NCI-H2029 (cell line): ENCODE results near the gene TBC1D3H.
"Not testable (repeated sequence)": the region's sequence is repeated elsewhere in the genome, so short reads cannot be mapped to it uniquely, and the experiment has no call there.

Experiments used
- DNase-seq: peaks from one replicate; lab custom pipeline; 2025; lab: John Stamatoyannopoulos, UW

The TBC1D3H gene

GRCh38 chr17:36388385-36389245, at the start of gene TBC1D3H:
Gene TBC1D3H (minus strand): TSS chr17:36388435. CDS start chr17:36386895, 1,540 bp downstream.
- not testable (repeated sequence) for DNase-seq

DNA sequence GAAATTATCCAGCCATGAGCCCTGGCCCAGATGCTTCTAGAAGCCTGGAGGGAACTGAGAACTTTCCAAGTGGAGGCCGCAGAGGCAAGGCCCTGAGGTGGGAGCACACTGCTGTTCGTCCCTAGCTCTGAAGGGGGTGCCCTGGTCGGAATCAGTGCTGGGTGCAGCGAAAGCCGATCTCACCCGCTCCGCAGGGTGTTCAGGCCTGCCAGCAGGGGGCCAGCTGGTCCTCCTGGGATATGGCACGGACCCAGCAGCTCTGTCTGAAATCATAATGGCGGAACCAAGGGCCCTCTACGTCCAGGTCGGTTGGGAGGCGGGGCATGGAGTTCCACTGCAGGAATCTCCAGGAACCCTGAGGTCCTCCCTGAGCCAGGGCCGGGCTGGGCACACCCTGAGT, 40.7 kb upstream of the TBC1D3H start:
- DNase-seq: not testable (repeated sequence)

DNA sequence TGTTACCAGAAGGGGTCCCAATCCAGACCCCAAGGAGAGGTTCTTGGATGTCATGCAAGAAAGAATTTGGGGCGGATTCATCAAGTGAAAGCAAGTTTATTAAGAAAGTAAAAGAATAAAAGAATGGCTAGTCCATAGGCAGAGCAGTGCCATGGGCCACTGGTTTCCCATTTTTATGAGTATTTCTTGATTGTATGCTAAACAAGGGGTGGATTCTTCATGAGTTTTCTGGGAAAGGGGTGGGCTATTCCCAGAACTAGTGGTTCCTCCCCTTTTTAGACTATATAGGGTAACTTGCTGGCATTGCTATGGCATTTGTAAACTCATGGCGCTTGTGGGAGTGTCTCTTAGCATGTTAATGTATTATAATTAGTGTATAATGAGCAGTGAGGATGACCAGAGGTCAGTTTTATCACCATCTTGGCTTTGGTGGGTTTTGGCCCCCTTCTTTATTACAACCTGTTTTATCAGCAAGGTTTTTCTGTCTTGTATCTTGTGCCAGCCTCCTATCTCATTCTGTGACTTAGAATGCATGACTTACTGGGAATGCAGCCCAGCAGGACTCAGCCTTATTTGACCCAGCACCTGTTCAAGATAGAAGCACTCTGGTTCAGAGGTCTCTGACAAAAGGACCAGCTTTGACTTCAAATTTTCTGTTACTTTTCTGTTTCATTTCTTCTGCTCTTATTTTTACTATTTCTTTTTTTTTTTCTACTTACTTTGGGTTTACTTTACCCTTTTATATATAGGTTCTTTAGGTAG, 27.1 kb upstream of the TBC1D3H start:
- not testable (repeated sequence) for DNase-seq

DNA sequence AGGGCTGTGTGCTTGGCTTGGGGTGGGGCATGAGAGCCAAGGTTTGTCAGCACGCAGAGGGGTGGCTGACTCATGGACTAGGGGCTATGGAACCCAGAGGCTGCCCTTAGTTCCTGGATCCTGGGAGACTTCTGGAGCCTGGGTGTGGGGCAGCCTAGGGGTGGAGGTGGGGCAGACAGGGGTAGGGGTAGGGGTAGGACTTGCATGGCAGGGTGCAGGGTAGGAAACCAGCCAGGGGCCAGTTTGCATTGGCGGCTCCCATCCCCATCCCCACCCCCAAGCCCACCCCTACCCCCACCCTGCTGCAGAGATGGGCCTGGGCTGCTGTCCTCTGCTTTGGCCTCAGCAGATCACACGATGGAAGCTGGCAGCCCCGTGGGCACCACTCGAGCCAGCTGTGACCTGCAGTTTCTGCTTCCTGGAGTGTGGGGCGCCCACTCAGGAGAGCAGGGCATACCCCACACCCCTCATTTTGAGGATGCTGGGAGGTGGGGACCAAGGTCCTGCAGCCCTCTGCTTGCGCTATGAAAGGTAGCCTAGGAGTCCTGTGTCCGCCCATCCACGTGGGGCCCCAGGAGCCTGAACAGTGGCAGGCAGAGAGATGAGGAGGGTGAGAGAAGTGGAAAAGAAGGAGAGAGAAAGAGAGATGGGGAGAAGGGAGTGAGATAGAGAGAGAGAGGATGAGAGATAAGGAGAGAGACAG, 2.9 kb upstream of the TBC1D3H start:
- DNase-seq: not testable (repeated sequence)

GRCh38 chr17:36375938-36376337, 12.3 kb downstream of the TBC1D3H start:
- not testable (repeated sequence) for DNase-seq

DNA sequence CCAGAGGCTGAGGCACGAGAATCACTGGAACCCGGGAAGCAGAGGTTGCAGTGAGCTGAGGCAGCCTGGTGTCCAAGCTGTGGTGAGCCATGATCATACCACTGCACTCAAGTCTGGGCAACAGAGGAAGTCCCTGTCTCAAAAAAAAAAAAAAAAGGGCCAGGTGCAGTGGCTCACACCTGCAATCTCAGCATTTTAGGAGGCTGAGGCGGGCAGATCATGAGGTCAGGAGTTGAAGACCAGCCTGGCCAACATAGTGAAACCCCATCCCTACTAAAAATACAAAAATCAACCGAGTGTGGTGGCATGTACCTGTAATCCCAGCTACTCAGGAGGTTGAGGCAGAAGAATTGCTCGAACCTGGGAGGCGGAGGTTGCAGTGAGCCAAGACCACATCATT, 25.7 kb downstream of the TBC1D3H start:
- not testable (repeated sequence) for DNase-seq
